H54 (cell line): ENCODE results near the gene S1PR5.
A peak's percentile ranks its signal among the peaks of the same experiment; 100 is the strongest.

Experiments used
- DNase-seq: peaks from one replicate; pipeline ENCODE4 v3.0.0; 2011; ENCODE audit warnings: low spot score, mixed read lengths; ENCODE audit not compliant: insufficient read length
- FAIRE-seq: peaks from 3 replicates; lab custom pipeline; 2011; peaks lifted over from hg19 to GRCh38; lab: Jason Lieb, UNC
- POLR2A ChIP-seq: IDR thresholded peaks from 2 replicates; pipeline ENCODE4 v1.6.1; 2011; ENCODE audit warnings: low read depth, mild to moderate bottlenecking, low read length

The S1PR5 gene

GRCh38 chr19:10516671-10517286, 468 bp downstream of the S1PR5 start:
- no peak for TF ChIP-seq POLR2A
- FAIRE-seq = no peak
- peak; percentile 88 for DNase-seq

GRCh38 chr19:10516064-10516385, 1.2 kb downstream of the S1PR5 start:
- DNase-seq (no peak), FAIRE-seq (no peak)
- TF ChIP-seq POLR2A = no peak

GRCh38 chr19:10514211-10515145, 2.8 kb downstream of the S1PR5 start:
- TF ChIP-seq POLR2A = no peak
- no peak for DNase-seq
- no peak for FAIRE-seq

- TF ChIP-seq POLR2A = no peak
- DNase-seq (no peak), FAIRE-seq (no peak)
Observed at GRCh38 chr19:10513223-10513622, 4.0 kb downstream of the S1PR5 start.

GRCh38 chr19:10510301-10510802, 6.9 kb downstream of the S1PR5 start:
- FAIRE-seq (no peak), DNase-seq (no peak)
- TF ChIP-seq POLR2A = no peak

GRCh38 chr19:10508707-10509106, 8.5 kb downstream of the S1PR5 start:
- no peak for DNase-seq
- FAIRE-seq = no peak
- TF ChIP-seq POLR2A = no peak

- no peak for FAIRE-seq
Observed at GRCh38 chr19:10508036-10508435, 9.2 kb downstream of the S1PR5 start.

GRCh38 chr19:10505583-10506229, 11.5 kb downstream of the S1PR5 start:
- FAIRE-seq (no peak), DNase-seq (peak; percentile 67)
- no peak for TF ChIP-seq POLR2A

More at GRCh38 chr19:10508036-10508435, 9.2 kb downstream of the S1PR5 start:
- TF ChIP-seq POLR2A = no peak
- no peak for DNase-seq

GRCh38 chr19:10503002-10503789, 14.1 kb downstream of the S1PR5 start, which contains the start of gene KEAP1:
Gene KEAP1, minus strand, starts transcription at chr19:10503356. Its CDS starts 3,323 bp downstream, at chr19:10500033.
- DNase-seq = no peak
- no peak; the same call in 1 of the 2 replicates for TF ChIP-seq POLR2A
- no peak for FAIRE-seq

GRCh38 chr19:10502524-10503001, 14.7 kb downstream of the S1PR5 start:
- no peak for FAIRE-seq
- TF ChIP-seq POLR2A = peak; percentile 66
- DNase-seq = peak; percentile 95

GRCh38 chr19:10501971-10502523, 15.2 kb downstream of the S1PR5 start:
- DNase-seq (peak; percentile 61), FAIRE-seq (no peak)
- TF ChIP-seq POLR2A = peak; percentile 13; the same call in 1 of the 2 replicates

- no peak for FAIRE-seq
- TF ChIP-seq POLR2A = no peak
- DNase-seq = no peak
Observed at GRCh38 chr19:10500247-10500592, 17.0 kb downstream of the S1PR5 start.
